Upper lobe of left lung (tissue), 4 donors: ENCODE measurements around the gene ATP5PO.

ENCODE experiments used
- CTCF ChIP-seq, 6 experiments: fragments of 450-650 bp in 4 of 6; fragments of 200-600 bp in 2 of 6; sonication (generic) in 2 of 6; IDR thresholded peaks; one replicate each; pipeline ENCODE4 v1.5.1; 2016 to 2019; ENCODE audit warnings: antibody characterized with exemption in 6 of 6
- POLR2A ChIP-seq, 4 donors: fragments of 450-650 bp; IDR thresholded peaks; one replicate each; pipeline ENCODE4 v1.5.1; 2016 to 2017; ENCODE audit warnings: antibody characterized with exemption in 4 of 4, mild to moderate bottlenecking in 2 of 4

- TF ChIP-seq POLR2A (IDR thresholded peaks at IDR 0.05) (no peak), CTCF (IDR thresholded peaks at IDR 0.05) (no peak)
Observed at GRCh38 chr21:33945652-33946270, 30.2 kb upstream of the ATP5PO start.
